K562 (cell line): ENCODE data around the gene SIT1. TPM values are rescaled to one million over a fixed set of nuclear protein-coding genes. Genes with fewer than 3 reads are reported as not detected.

Source experiments
- ATAC-seq: fragments of 200-7000 bp; cut with Tn5 transposase; 3 replicates; pipeline ENCODE4 v1.9.1; 2020; ENCODE audit warnings: moderate library complexity
- BruUV-seq: library from RNA; stranded (reverse); fragments of 400-500 nt; replicated peaks from 2 replicates; lab custom pipeline; 2021; lab: Mats Ljungman, UMichigan
- CTCF ChIA-PET: fragments of 300-600 bp; formaldehyde crosslinking; extraction: SDS; loops from one replicate; lab custom pipeline; 2021; ENCODE audit warnings: low intra/inter-chr PET ratio; lab: Yijun Ruan, JAX
- POLR2A ChIA-PET: fragments of 300-600, 350-650 bp; sonication (Branson Sonifier 250); formaldehyde crosslinking; extraction: SDS; loops from one replicate; lab custom pipeline; 2021; ENCODE audit warnings: antibody characterized with exemption, inconsistent platforms; lab: Yijun Ruan, JAX
- DNase-seq, 4 experiments: peaks; one replicate each; pipeline versions ENCODE4 v3.0.0 to v3.0.0-alpha.2; 2011 to 2018; ENCODE audit warnings: low spot score in 3 of 4, mixed read lengths in 3 of 4; ENCODE audit errors: extremely low read depth in 1 of 4
- FAIRE-seq: peaks from 2 replicates; lab custom pipeline; 2011; peaks lifted over from hg19 to GRCh38; lab: Jason Lieb, UNC
- H2AFZ ChIP-seq: 2 replicates; pipeline ENCODE4 v1.6.0; 2011; ENCODE audit warnings: low read depth, low read length, control low read depth, inconsistent platforms
- H3K27ac ChIP-seq: fragments of 200-600 bp; 3 replicates; pipeline ENCODE4 v1.8.0; 2011; ENCODE audit warnings: low read depth, mild to moderate bottlenecking, control low read depth, inconsistent platforms, low read length, moderate library complexity, mixed read lengths; ENCODE audit errors: extremely low read depth
- H3K27me3 ChIP-seq, 2 experiments: fragments of 300-600 bp in 1 of 2; 2 replicates in 1 of 2; 3 replicates in 1 of 2; pipeline versions ENCODE4 v1.6.0 to v1.8.0; 2011; ENCODE audit warnings: inconsistent platforms in 2 of 2, low read length in 2 of 2, mild to moderate bottlenecking in 1 of 2, mixed read lengths in 1 of 2, moderate library complexity in 1 of 2; ENCODE audit not compliant: control insufficient read depth in 2 of 2, insufficient read depth in 2 of 2
- H3K36me3 ChIP-seq: fragments of 300-600 bp; 3 replicates; pipeline ENCODE4 v1.8.0; 2011; ENCODE audit warnings: mild to moderate bottlenecking, low read length, inconsistent platforms; ENCODE audit not compliant: control insufficient read depth, insufficient read depth
- H3K4me1 ChIP-seq, 2 experiments: fragments of 200-600 bp in 1 of 2; replicated peaks in 1 of 2; 2 replicates in 1 of 2; 3 replicates in 1 of 2; pipeline versions ENCODE4 v1.5.1 to v1.8.0; 2011; ENCODE audit warnings: inconsistent platforms in 2 of 2, low read length in 2 of 2, mild to moderate bottlenecking in 1 of 2, mixed read lengths in 1 of 2, moderate library complexity in 1 of 2; ENCODE audit not compliant: control insufficient read depth in 2 of 2, insufficient read depth in 2 of 2
- H3K4me2 ChIP-seq: 2 replicates; pipeline ENCODE4 v1.6.1; 2011; ENCODE audit warnings: low read length, control low read depth, inconsistent platforms, mixed read lengths; ENCODE audit not compliant: insufficient read depth
- H3K4me3 ChIP-seq: fragments of 200-600 bp; sonication (generic), shearing (Covaris generic); 2 replicates; pipeline ENCODE4 v1.5.1; 2016; ENCODE audit warnings: control low read depth, inconsistent platforms
- H3K79me2 ChIP-seq: fragments of 200-600 bp; 3 replicates; pipeline ENCODE4 v1.8.0; 2011; ENCODE audit warnings: low read length, inconsistent platforms; ENCODE audit not compliant: control insufficient read depth, insufficient read depth
- H3K9ac ChIP-seq, 2 experiments: 2 replicates each; pipeline versions ENCODE4 v1.6.0 to v1.6.1; 2011; ENCODE audit warnings: low read depth in 2 of 2, low read length in 2 of 2, control low read depth in 1 of 2, inconsistent platforms in 1 of 2, mild to moderate bottlenecking in 1 of 2, mixed read lengths in 1 of 2; ENCODE audit not compliant: insufficient read depth in 1 of 2
- H3K9me1 ChIP-seq: one replicate; pipeline ENCODE4 v1.6.0; 2011; ENCODE audit warnings: inconsistent platforms, mild to moderate bottlenecking, low read length, moderate library complexity; ENCODE audit not compliant: control insufficient read depth, insufficient read depth
- H3K9me3 ChIP-seq: replicated peaks from 2 replicates; pipeline ENCODE4 v1.5.1; 2011; ENCODE audit warnings: low read depth, low read length, inconsistent platforms; ENCODE audit not compliant: control insufficient read depth, insufficient read depth
- H4K20me1 ChIP-seq: replicated peaks from 2 replicates; pipeline ENCODE4 v1.6.1; 2011; ENCODE audit warnings: low read length, inconsistent platforms, mixed read lengths; ENCODE audit not compliant: control insufficient read depth, insufficient read depth
- HDAC2 ChIP-seq: fragments of 450-650 bp; IDR thresholded peaks from 2 replicates; pipeline ENCODE4 v1.6.1; 2016; ENCODE audit warnings: mild to moderate bottlenecking
- HMG20B ChIP-seq: fragments of 250-450 bp; sonication (Bioruptor Pico); IDR thresholded peaks from 2 replicates; pipeline ENCODE4 v1.5.0; 2021; ENCODE audit warnings: mild to moderate bottlenecking
- MXI1 ChIP-seq: IDR thresholded peaks from 2 replicates; pipeline ENCODE4 v1.6.1; 2011; ENCODE audit warnings: low read depth, mild to moderate bottlenecking, improper control_type of control experiment, low read length
- NFIC ChIP-seq: fragments of 450-650 bp; IDR thresholded peaks from 2 replicates; pipeline ENCODE4 v1.6.1; 2017; ENCODE audit warnings: mild to moderate bottlenecking, inconsistent platforms
- NR2F6 ChIP-seq: fragments of 450-650 bp; formaldehyde crosslinking; IDR thresholded peaks from 2 replicates; pipeline ENCODE4 v1.4.0; 2020; ENCODE audit warnings: mild to moderate bottlenecking
- NRF1 ChIP-seq, 2 experiments: fragments of 450-650 bp; IDR thresholded peaks in 1 of 2; conservative IDR thresholded peaks in 1 of 2; 2 replicates each; pipeline ENCODE4 v1.6.1; 2014; ENCODE audit warnings: mild to moderate bottlenecking in 2 of 2
- OTX1 ChIP-seq: fragments of 450-650 bp; formaldehyde crosslinking; IDR thresholded peaks from 2 replicates; pipeline ENCODE4 v1.4.0; 2022; ENCODE audit warnings: mild to moderate bottlenecking
- PHF8 ChIP-seq: fragments of 200-600 bp; sonication (generic); IDR thresholded peaks from 2 replicates; pipeline ENCODE4 v1.6.1; 2012; ENCODE audit warnings: mixed run types, mild to moderate bottlenecking, inconsistent platforms, low read length, moderate library complexity, borderline replicate concordance
- RNF2 ChIP-seq: sonication (generic); IDR thresholded peaks from 2 replicates; pipeline ENCODE4 v1.6.1; 2016
- SREBF1 ChIP-seq: fragments of 150-350 bp; IDR thresholded peaks from 2 replicates; pipeline ENCODE4 v1.6.1; 2014; ENCODE audit warnings: antibody characterized with exemption, low read depth, low read length, borderline replicate concordance
- ZFP1 ChIP-seq: fragments of 450-650 bp; formaldehyde crosslinking; IDR thresholded peaks from 2 replicates; pipeline ENCODE4 v1.4.0; 2020; ENCODE audit warnings: mild to moderate bottlenecking, mixed read lengths
- ZFP30 ChIP-seq: fragments of 250-450 bp; sonication (Bioruptor Pico); IDR thresholded peaks from 2 replicates; pipeline ENCODE4 v1.8.0; 2022; ENCODE audit warnings: moderate library complexity, mild to moderate bottlenecking, inconsistent platforms, borderline replicate concordance
- ZNF311 ChIP-seq: fragments of 250-450 bp; sonication (Bioruptor Pico); IDR thresholded peaks from 2 replicates; pipeline ENCODE4 v1.4.0; 2020; ENCODE audit warnings: mild to moderate bottlenecking, moderate library complexity
- WGBS: fragments of 100-300 bp; shearing (Covaris generic); methylation state at CpG from one replicate; pipeline ENCODE4 v1.1.6; 2016; ENCODE audit warnings: low coverage, mixed read lengths; ENCODE audit not compliant: insufficient coverage; ENCODE audit errors: missing lambda C conversion rate; 5-methylcytosine and 5-hydroxymethylcytosine counted together
- in situ Hi-C: fragments of 300-500 bp; cut with MboI; formaldehyde crosslinking; loops from 4 replicates; pipeline ENCODE4 v1.15.0; 2018; ENCODE audit warnings: inconsistent platforms, mixed read lengths
- intact Hi-C: fragments of 100-400 bp; cut with micrococcal nuclease; formaldehyde crosslinking; loops from 2 replicates; pipeline ENCODE4 v1.14.2; 2022
- polyA plus RNA-seq, 8 experiments: library from polyadenylated mRNA; depleted of rRNA in 4 of 8; stranded (reverse) in 5 of 8; unstranded in 3 of 8; fragments of >200 nt; fragmentation: Nextera tagmentation in 2 of 8; fragmentation: Illumina TruSeq in 1 of 8; extraction: Ambion mirVana in 2 of 8; extraction: Trizol in 1 of 8; gene quantifications; 2 replicates each; pipeline versions ENCODE4 v1.2.1 to v1.2.3, GENCODE V29; 2011 to 2014; ENCODE audit warnings: inconsistent platforms in 1 of 8, missing spikeins in 1 of 8
- total RNA-seq, 7 experiments: library from RNA; depleted of rRNA in 6 of 7; stranded (reverse); fragments of >200 nt in 6 of 7; fragmentation: Illumina TruSeq in 2 of 7; extraction: Trizol in 2 of 7; gene quantifications; 2 replicates each; pipeline versions ENCODE4 v1.2.1 to v1.2.3, GENCODE V29; 2011 to 2021; ENCODE audit warnings: low replicate concordance in 1 of 7
- TF ChIP-seq, protein P1 (sequence below): fragments of 450-650 bp; formaldehyde crosslinking; IDR thresholded peaks from 2 replicates; pipeline ENCODE4 v1.4.0; 2020; ENCODE audit warnings: mild to moderate bottlenecking

SIT1 gene
- total and polyA plus RNA-seq, 9 of the 15 experiments (the other 6 are each of a cell fraction or from before 2014, with no cell fraction given): not detected

DNA sequence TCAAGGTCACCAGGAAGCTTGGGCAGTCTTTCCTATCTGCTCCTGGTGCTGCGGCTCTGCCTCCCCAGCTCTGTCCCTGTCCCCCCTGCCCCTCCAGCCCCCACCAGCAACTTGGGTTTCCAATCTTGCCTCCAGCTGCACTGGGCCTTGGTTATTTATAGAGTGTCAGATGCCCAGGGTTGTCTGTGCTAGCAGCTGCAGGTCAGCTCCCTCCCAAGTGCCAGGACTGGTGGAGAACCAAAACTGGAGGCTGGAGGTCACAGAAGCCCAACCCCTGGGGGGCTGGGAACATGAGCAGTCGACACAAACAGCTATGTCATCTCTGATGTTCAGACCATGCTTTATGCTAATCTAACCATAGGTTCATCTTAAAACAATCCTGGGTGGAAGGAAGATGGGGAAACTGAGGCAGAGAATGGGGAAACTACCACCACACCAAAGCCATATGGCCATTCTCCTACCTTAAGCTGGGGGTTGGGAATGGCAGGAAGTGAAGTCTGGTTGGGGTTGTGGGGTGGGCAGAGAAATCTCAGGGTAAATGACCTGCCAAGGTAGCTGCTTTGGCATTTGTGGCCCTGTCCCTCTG lies 37.3 kb upstream of the SIT1 start:
- no peaks in the 10 kb centered on the region for H3K9me3 ChIP-seq
- H3K4me1 ChIP-seq: peaks cover 12 to 23% of the 10 kb centered on the region in 2 experiments; a peak in 4 of 5 replicates
- H3K27me3 ChIP-seq: no peaks in the 10 kb centered on the region
- no peak for ATAC-seq
- H3K4me3 ChIP-seq: no peak overlapping the region
- no TSS peak for BruUV-seq
- intact Hi-C loops (no loop called here), in situ Hi-C loops (no loop called here)
- 18% methylated on average over 1 of the region's 2 CpGs for WGBS
- no peak overlapping the region for H3K4me2 ChIP-seq
- no peak overlapping the region for H3K9ac ChIP-seq
- H3K36me3 ChIP-seq: peaks cover 7% of the 10 kb centered on the region; the same call in 2 of the 3 replicates
- TF ChIP-seq HMG20B (CRISPR knock-in tag) (no peak), NFIC (no peak), PHF8 (no peak), SREBF1 (no peak), ZNF311 (CRISPR knock-in tag) (no peak), OTX1 (CRISPR knock-in tag) (no peak), NRF1 (conservative IDR thresholded peaks at IDR 0.05 in 1 of 2, IDR thresholded peaks at IDR 0.05 in 1 of 2) (no peak), RNF2 (no peak), NR2F6 (CRISPR knock-in tag) (no peak), HDAC2 (no peak), MXI1 (no peak), ZFP1 (CRISPR knock-in tag) (no peak), ZFP30 (CRISPR knock-in tag) (no peak)
- TF ChIP-seq, protein P1, sequence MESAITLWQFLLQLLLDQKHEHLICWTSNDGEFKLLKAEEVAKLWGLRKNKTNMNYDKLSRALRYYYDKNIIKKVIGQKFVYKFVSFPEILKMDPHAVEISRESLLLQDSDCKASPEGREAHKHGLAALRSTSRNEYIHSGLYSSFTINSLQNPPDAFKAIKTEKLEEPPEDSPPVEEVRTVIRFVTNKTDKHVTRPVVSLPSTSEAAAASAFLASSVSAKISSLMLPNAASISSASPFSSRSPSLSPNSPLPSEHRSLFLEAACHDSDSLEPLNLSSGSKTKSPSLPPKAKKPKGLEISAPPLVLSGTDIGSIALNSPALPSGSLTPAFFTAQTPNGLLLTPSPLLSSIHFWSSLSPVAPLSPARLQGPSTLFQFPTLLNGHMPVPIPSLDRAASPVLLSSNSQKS (CRISPR knock-in tag): no peak
- FAIRE-seq: no peak
- ChIA-PET CTCF (no interaction called here), POLR2A (no interaction called here)
- H3K27ac ChIP-seq: no peak overlapping the region
- H3K9me1 ChIP-seq: no peaks in the 10 kb centered on the region
- DNase-seq: no peak
- H2AFZ ChIP-seq: no peak overlapping the region
- no peaks in the 10 kb centered on the region for H3K79me2 ChIP-seq
- no peaks in the 10 kb centered on the region for H4K20me1 ChIP-seq
